PFSK-1 (cell line): ENCODE data around the gene PRSS38.

Experiments
- FOXP2 ChIP-seq: optimal IDR thresholded peaks from 2 replicates; pipeline ENCODE3; 2011; ENCODE audit warnings: borderline replicate concordance, control low read depth, inconsistent platforms; ENCODE audit not compliant: insufficient read depth; ENCODE audit errors: extremely low read length, extremely low read depth
- POLR2AphosphoS5 ChIP-seq: IDR thresholded peaks from 2 replicates; pipeline ENCODE4 v1.6.1; 2012; ENCODE audit warnings: low read depth, mild to moderate bottlenecking, control low read depth, low read length, moderate library complexity
- SIN3A ChIP-seq: IDR thresholded peaks from 2 replicates; pipeline ENCODE4 v1.6.1; 2012; ENCODE audit warnings: mild to moderate bottlenecking, low read length, moderate library complexity, borderline replicate concordance; ENCODE audit not compliant: insufficient read depth
- TAF1 ChIP-seq: IDR thresholded peaks from 2 replicates; pipeline ENCODE4 v1.6.1; 2012; ENCODE audit warnings: low read length, control low read depth, borderline replicate concordance; ENCODE audit not compliant: insufficient read depth
- TF ChIP-seq, protein P1 (sequence below), 2 experiments: IDR thresholded peaks; 2 replicates each; pipeline versions ENCODE4 v1.6.1 to v1.8.0; 2011 to 2012; ENCODE audit warnings: low read depth in 2 of 2, low read length in 2 of 2, control low read depth in 1 of 2, inconsistent platforms in 1 of 2, mild to moderate bottlenecking in 1 of 2, moderate library complexity in 1 of 2; ENCODE audit not compliant: insufficient read depth in 1 of 2

PRSS38 gene

DNA sequence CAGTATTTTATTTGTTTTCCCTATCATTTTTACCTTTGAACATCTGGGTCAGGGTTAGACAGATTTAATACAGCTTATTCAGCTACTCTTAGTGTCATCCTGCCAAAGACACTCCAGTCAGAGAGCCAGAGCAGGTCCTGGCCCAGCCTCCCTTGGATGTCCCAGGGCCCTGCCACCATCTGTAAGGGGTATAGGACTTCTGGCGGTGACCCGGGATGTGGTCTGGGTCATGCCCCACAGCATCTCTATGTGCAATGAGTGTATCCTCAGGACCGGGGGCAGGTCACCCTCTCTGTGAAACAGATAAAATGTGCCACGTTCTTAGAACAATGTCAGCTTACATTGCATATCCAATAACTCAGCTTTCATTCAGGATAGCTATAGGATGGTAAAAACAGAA, 37.8 kb upstream of the PRSS38 start:
- TF ChIP-seq POLR2AphosphoS5 = no peak
- no peak for TF ChIP-seq SIN3A
- TF ChIP-seq, protein P1, sequence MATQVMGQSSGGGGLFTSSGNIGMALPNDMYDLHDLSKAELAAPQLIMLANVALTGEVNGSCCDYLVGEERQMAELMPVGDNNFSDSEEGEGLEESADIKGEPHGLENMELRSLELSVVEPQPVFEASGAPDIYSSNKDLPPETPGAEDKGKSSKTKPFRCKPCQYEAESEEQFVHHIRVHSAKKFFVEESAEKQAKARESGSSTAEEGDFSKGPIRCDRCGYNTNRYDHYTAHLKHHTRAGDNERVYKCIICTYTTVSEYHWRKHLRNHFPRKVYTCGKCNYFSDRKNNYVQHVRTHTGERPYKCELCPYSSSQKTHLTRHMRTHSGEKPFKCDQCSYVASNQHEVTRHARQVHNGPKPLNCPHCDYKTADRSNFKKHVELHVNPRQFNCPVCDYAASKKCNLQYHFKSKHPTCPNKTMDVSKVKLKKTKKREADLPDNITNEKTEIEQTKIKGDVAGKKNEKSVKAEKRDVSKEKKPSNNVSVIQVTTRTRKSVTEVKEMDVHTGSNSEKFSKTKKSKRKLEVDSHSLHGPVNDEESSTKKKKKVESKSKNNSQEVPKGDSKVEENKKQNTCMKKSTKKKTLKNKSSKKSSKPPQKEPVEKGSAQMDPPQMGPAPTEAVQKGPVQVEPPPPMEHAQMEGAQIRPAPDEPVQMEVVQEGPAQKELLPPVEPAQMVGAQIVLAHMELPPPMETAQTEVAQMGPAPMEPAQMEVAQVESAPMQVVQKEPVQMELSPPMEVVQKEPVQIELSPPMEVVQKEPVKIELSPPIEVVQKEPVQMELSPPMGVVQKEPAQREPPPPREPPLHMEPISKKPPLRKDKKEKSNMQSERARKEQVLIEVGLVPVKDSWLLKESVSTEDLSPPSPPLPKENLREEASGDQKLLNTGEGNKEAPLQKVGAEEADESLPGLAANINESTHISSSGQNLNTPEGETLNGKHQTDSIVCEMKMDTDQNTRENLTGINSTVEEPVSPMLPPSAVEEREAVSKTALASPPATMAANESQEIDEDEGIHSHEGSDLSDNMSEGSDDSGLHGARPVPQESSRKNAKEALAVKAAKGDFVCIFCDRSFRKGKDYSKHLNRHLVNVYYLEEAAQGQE (IDR thresholded peaks at IDR 0.05; ENCODE audit: insufficient read depth in 1 of 2, low read depth in 2 of 2, low read length in 2 of 2) = no peak
- TF ChIP-seq FOXP2 = no peak
- no peak for TF ChIP-seq TAF1

DNA sequence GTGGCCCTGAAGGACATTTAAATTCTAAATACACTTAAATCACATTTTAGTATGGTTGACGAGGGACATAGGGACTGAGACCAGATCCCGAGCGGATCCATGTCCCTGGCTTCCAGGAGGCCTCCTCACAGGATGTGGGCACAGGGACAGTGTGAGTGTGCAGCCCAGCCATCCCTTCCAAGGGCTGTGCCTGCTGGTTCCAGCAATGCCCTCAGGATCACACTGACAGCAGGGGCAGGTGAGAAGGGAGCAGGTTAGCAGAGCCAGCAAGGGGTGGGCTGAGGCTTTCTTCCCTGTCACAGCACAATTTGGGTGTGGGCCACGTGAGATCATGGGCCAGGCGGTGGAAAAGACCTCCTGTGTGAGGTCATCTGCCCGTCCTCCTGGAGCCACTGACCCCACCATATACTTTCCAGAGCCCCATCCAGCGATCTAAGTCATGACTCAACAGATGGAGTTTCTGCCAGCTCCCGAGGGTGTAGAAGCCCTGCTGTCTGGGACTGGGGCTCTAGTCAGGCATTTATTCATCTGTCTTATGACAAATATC, 37.0 kb upstream of the PRSS38 start:
- TF ChIP-seq TAF1 (no peak), FOXP2 (no peak), SIN3A (no peak), POLR2AphosphoS5 (no peak)
- TF ChIP-seq, protein P1 (IDR thresholded peaks at IDR 0.05; ENCODE audit: insufficient read depth in 1 of 2, low read depth in 2 of 2, low read length in 2 of 2) = no peak

DNA sequence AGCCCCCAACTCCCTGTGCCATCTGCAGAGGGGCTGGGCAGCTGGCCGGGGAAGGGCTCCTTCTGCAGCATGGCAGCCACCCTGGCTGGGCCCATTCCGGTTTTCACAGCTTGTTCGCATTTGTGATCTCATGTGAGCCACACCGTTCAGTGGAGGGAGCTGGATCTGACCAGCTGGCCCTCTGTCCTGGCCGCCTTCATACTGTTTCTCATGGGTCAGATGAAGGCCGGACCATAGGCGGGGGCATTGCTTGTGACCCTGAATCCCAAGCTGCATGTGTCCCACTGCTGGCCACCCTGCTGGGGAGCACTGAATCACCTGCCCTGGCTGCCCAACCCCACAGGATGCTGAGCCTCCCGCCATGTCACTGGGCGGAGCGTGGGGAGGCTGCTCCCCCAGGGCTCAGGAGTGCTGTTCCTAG, 36.4 kb upstream of the PRSS38 start:
- TF ChIP-seq SIN3A (no peak), TAF1 (no peak), FOXP2 (no peak), POLR2AphosphoS5 (no peak)
- TF ChIP-seq, protein P1 (IDR thresholded peaks at IDR 0.05; ENCODE audit: insufficient read depth in 1 of 2, low read depth in 2 of 2, low read length in 2 of 2) = no peak

DNA sequence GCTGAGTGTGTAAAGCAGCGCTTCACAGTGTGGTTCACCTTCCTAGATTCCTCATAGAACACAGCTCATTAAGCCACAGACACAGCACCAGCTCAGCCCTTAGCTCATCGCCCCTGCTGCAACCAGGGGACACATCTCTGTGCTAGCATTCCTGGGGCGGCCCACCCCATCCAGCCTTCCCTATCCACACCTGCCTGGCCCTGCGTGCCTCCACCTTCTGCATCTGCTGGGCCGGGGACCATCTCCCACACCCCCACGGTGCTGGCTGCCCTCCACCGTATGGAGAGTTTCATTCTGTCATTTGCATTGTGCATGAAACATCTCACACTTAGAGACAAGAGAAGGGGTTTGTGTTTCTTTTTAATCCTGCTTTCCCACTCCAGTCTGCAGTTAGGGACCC, 35.8 kb upstream of the PRSS38 start:
- no peak for TF ChIP-seq FOXP2
- no peak for TF ChIP-seq SIN3A
- no peak for TF ChIP-seq TAF1
- TF ChIP-seq, protein P1 (IDR thresholded peaks at IDR 0.05; ENCODE audit: insufficient read depth in 1 of 2, low read depth in 2 of 2, low read length in 2 of 2) = no peak
- TF ChIP-seq POLR2AphosphoS5 = no peak
